ENCODE results near the gene MUC12. TPM values are rescaled to one million over a fixed set of nuclear protein-coding genes. Genes with fewer than 3 reads are reported as not detected.

MUC12 gene
- total and polyA plus RNA-seq, 2 of the 8 experiments (the other 6 are each of a cell fraction or from before 2014, with no cell fraction given): 7.7 to 16.2 TPM

DNA sequence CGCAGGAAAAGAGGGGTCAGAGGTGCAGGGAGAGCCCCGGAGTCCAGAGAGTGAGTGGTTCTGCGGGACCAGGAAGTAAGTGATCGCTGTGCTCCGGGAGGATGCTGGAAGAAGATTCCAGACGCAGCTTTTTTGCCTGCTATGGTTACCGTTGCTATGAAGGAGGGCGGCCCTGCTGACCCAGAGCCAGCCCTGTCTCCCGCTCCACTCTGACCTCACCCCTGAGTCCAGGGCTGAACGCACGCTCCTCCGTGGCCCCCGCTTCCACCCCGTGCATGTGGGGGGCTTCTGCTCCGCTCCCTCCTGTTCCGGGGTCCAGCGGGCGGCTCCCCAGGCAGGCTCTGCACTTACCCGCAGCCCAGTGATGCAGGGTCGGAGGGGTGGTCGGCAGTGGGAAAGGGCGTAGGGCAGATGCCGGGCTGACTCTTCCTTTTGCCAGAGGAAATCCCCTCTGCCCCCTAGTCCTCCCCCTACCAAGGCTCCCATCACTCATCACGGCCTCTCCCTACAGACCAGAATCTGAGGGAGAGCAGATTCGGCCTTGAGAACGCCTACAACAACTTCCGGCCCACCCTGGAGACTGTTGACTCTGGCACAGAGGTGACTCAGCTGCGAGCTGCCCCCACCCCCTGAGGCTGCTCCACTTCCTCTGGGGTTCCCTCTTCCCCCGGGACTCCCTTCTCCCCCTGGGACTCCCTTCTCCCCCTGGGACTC, 47.9 kb downstream of the MUC12 start (continued):
- no peak for TF ChIP-seq TCF12 (IDR thresholded peaks at IDR 0.05; ENCODE audit: low read depth, low read length)
- TF ChIP-seq EGR1 (IDR thresholded peaks at IDR 0.05; ENCODE audit: borderline replicate concordance, low read depth, low read length): peak; percentile 55; the same call in 1 of the 2 replicates
- TF ChIP-seq, protein P1, sequence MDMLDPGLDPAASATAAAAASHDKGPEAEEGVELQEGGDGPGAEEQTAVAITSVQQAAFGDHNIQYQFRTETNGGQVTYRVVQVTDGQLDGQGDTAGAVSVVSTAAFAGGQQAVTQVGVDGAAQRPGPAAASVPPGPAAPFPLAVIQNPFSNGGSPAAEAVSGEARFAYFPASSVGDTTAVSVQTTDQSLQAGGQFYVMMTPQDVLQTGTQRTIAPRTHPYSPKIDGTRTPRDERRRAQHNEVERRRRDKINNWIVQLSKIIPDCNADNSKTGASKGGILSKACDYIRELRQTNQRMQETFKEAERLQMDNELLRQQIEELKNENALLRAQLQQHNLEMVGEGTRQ (IDR thresholded peaks at IDR 0.05; ENCODE audit: low read length): no peak
- peak; percentile 48; the same call in 1 of the 2 replicates for TF ChIP-seq JUND (IDR thresholded peaks at IDR 0.05; ENCODE audit: low read length)
- no peak for TF ChIP-seq TAF7 (optimal IDR thresholded peaks at IDR 0.05; ENCODE audit: borderline replicate concordance, low read depth, low read length)
- no peak for TF ChIP-seq CBX5 (IDR thresholded peaks at IDR 0.05; ENCODE audit: low read depth, low read length)
- no peak for TF ChIP-seq SIX5 (IDR thresholded peaks at IDR 0.05; ENCODE audit: low read depth, low read length)
- no peak for TF ChIP-seq KDM5A (IDR thresholded peaks at IDR 0.05; ENCODE audit: low read length)
- TF ChIP-seq RBBP5 (IDR thresholded peaks at IDR 0.05; ENCODE audit: borderline replicate concordance, low read depth, low read length): 0 out of 2 replicates have a peak, but pooled peaks have one; percentile 63
- TF ChIP-seq KDM4A (IDR thresholded peaks at IDR 0.05; ENCODE audit: low read depth, low read length, severe bottlenecking): peak; percentile 37
- TF ChIP-seq SP1 (IDR thresholded peaks at IDR 0.05; ENCODE audit: low read depth, low read length): no peak
- TF ChIP-seq ASH2L (IDR thresholded peaks at IDR 0.05; ENCODE audit: low read length): peak; percentile 75
- TF ChIP-seq PHF8 (conservative IDR thresholded peaks at IDR 0.05; ENCODE audit: low read depth, low read length): no peak
- 0 out of 2 replicates have a peak, but pooled peaks have one; percentile 21 for TF ChIP-seq POLR2AphosphoS5 (IDR thresholded peaks at IDR 0.05; ENCODE audit: low read depth, low read length)
